Measurements from ENCODE around the gene ADK.

The ADK gene

DNA sequence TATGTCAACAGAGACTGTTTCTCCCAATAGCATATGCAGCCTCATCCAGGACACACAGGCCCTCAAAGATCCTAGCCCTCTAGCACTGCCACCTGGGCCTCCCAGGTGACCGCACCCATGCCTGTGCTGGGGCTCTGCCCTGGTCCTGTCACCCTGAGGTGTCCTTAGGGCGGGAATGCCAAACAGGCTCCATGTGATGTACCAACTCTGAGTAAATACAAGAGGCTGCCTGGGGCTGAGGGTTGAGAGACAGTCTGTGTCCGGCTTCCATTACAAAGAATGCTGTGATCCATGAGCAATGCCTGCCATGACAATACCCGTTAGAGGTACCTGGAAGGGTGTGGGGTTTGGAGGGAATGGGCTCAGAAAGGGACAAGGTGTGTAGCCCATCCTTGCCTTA lies 592.4 kb downstream of the ADK start:
- H3K4me3 ChIP-seq (ENCODE audit: low read depth, low read length): no peak overlapping the region
- TF ChIP-seq, protein P1, sequence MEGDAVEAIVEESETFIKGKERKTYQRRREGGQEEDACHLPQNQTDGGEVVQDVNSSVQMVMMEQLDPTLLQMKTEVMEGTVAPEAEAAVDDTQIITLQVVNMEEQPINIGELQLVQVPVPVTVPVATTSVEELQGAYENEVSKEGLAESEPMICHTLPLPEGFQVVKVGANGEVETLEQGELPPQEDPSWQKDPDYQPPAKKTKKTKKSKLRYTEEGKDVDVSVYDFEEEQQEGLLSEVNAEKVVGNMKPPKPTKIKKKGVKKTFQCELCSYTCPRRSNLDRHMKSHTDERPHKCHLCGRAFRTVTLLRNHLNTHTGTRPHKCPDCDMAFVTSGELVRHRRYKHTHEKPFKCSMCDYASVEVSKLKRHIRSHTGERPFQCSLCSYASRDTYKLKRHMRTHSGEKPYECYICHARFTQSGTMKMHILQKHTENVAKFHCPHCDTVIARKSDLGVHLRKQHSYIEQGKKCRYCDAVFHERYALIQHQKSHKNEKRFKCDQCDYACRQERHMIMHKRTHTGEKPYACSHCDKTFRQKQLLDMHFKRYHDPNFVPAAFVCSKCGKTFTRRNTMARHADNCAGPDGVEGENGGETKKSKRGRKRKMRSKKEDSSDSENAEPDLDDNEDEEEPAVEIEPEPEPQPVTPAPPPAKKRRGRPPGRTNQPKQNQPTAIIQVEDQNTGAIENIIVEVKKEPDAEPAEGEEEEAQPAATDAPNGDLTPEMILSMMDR (IDR thresholded peaks at IDR 0.05; ENCODE audit: low read depth, low read length, missing control alignments): no peak
- no peak for DNase-seq (ENCODE audit: low read depth)

GRCh38 chr10:74745449-74745848 lies 594.4 kb downstream of the ADK start:
- H3K4me3 ChIP-seq (ENCODE audit: low read depth, low read length): no peak overlapping the region
- DNase-seq (ENCODE audit: low read depth): no peak
- TF ChIP-seq, protein P1 (IDR thresholded peaks at IDR 0.05; ENCODE audit: low read depth, low read length, missing control alignments): no peak

GRCh38 chr10:74746813-74747212 lies 595.8 kb downstream of the ADK start:
- no peak for DNase-seq (ENCODE audit: low read depth)
- TF ChIP-seq, protein P1 (IDR thresholded peaks at IDR 0.05; ENCODE audit: low read depth, low read length, missing control alignments): no peak
- no peak overlapping the region for H3K4me3 ChIP-seq (ENCODE audit: low read depth, low read length)

DNA sequence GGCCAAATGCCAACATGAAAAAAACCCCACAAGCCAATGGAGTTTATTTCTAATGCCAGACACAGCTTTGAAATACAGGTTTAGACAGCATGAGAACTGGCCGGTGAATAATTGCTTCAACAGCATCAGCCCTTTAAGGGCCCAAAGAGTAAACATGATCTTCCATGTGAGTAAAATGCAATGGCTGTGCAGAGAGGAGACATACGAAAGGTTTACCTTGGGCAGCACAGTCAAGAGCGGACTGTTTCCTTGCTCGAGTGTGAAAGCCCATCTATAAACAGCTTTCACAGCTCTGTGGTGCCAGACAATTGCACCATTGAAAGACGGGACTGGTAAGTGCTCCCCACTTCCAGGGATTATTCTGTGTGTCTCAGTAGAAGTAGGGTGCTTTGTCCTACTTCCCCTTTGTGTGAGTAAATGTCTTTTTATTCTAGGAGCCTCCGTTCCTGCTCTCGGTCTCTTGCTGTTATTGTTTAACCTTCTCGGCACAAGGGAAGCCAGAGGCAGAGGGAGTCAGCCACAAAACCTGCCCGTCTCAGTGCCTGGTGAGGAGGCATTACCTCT lies 597.5 kb downstream of the ADK start:
- no peak for DNase-seq (ENCODE audit: low read depth)
- H3K4me3 ChIP-seq (ENCODE audit: low read depth, low read length): no peak overlapping the region
- TF ChIP-seq, protein P1 (IDR thresholded peaks at IDR 0.05; ENCODE audit: low read depth, low read length, missing control alignments): no peak

- H3K4me3 ChIP-seq (ENCODE audit: low read depth, low read length): no peak overlapping the region
- TF ChIP-seq, protein P1 (IDR thresholded peaks at IDR 0.05; ENCODE audit: low read depth, low read length, missing control alignments): peak; percentile 59
- no peak for DNase-seq (ENCODE audit: low read depth)
These were observed 599.8 kb downstream of the ADK start for GRCh38 chr10:74750848-74751274.

- TF ChIP-seq, protein P1 (IDR thresholded peaks at IDR 0.05; ENCODE audit: low read depth, low read length, missing control alignments): no peak
- DNase-seq (ENCODE audit: low read depth): no peak
- no peak overlapping the region for H3K4me3 ChIP-seq (ENCODE audit: low read depth, low read length)
These were observed 601.5 kb downstream of the ADK start for GRCh38 chr10:74752371-74753040.

All from GM12864 (cell line).